Lung (tissue), 12 donors: ENCODE measurements around the gene APPBP2. TPM values are rescaled to one million over a fixed set of nuclear protein-coding genes. Genes with fewer than 3 reads are reported as not detected.

Experiments used
- ATAC-seq: fragments of 200-7000 bp; cut with Tn5 transposase; one replicate; pipeline ENCODE4 v1.9.1; 2020; ENCODE audit warnings: moderate number of reproducible peaks; ENCODE audit not compliant: insufficient read depth, low FRiP score
- DNase-seq, 3 donors: peaks; one replicate each; pipeline ENCODE4 v3.0.0-alpha.2; 2013 to 2017
- H3K27ac ChIP-seq, 2 donors: one replicate each; pipeline ENCODE4 v1.5.1; 2013; ENCODE audit warnings: mild to moderate bottlenecking in 2 of 2, moderate library complexity in 2 of 2, control low read depth in 1 of 2, inconsistent platforms in 1 of 2, low read depth in 1 of 2, low read length in 1 of 2
- H3K27me3 ChIP-seq, 3 donors: one replicate each; pipeline ENCODE4 v1.5.1; 2013; ENCODE audit warnings: low read length in 2 of 3; ENCODE audit not compliant: control insufficient read depth in 3 of 3, insufficient read depth in 3 of 3
- H3K36me3 ChIP-seq, 4 donors: one replicate each; pipeline ENCODE4 v1.5.1; 2013; ENCODE audit warnings: low read length in 4 of 4, mild to moderate bottlenecking in 1 of 4, moderate library complexity in 1 of 4; ENCODE audit not compliant: control insufficient read depth in 4 of 4, insufficient read depth in 4 of 4
- H3K4me1 ChIP-seq, 5 donors: one replicate each; pipeline ENCODE4 v1.5.1; 2013; ENCODE audit warnings: low read length in 5 of 5, mild to moderate bottlenecking in 2 of 5, moderate library complexity in 1 of 5; ENCODE audit not compliant: control insufficient read depth in 5 of 5, insufficient read depth in 5 of 5
- H3K4me3 ChIP-seq: one replicate; pipeline ENCODE4 v1.5.1; 2013; ENCODE audit warnings: mild to moderate bottlenecking, control low read depth, moderate library complexity
- H3K9ac ChIP-seq, 2 donors: one replicate each; pipeline ENCODE4 v1.5.1; 2013; ENCODE audit warnings: low read length in 2 of 2, control low read depth in 1 of 2; ENCODE audit not compliant: insufficient read depth in 1 of 2
- H3K9me3 ChIP-seq, 4 donors: one replicate each; pipeline ENCODE4 v1.5.1; 2013; ENCODE audit warnings: low read length in 3 of 4, mild to moderate bottlenecking in 1 of 4, moderate library complexity in 1 of 4; ENCODE audit not compliant: control insufficient read depth in 4 of 4, insufficient read depth in 3 of 4
- WGBS, 2 donors: extraction: QIAGEN DNeasy Blood & Tissue Kit; methylation state at CpG; one replicate each; pipeline ENCODE4 v1.1.7; 2013; 5-methylcytosine and 5-hydroxymethylcytosine counted together
- polyA plus RNA-seq, 2 donors: library from polyadenylated mRNA; stranded (reverse); fragments of 200-250 nt; gene quantifications; one replicate each; pipeline ENCODE4 v1.2.1, GENCODE V29; 2013
- total RNA-seq, 2 donors: library from RNA; depleted of rRNA in 1 of 2; stranded (reverse); fragments of >200 nt in 1 of 2; gene quantifications; one replicate each; pipeline ENCODE4 v1.2.1, GENCODE V29; 2014 to 2021
- TF ChIP-seq, protein P1 (sequence below): IDR thresholded peaks from 2 replicates; pipeline ENCODE4 v1.5.1; 2012; ENCODE audit warnings: mild to moderate bottlenecking; ENCODE audit errors: control extremely low read depth, extremely low read depth
- donor health status: control.
- donor health status: control.
- donor health status: Bipolar disorder and iron deficiency.
- donor health status: healthy.
- donor health status: DM: yes; HTN: yes; CAD: no.

APPBP2 gene
- total and polyA plus RNA-seq, 4 donors, result 5.7 to 57.8 (median 20.6) TPM

DNA sequence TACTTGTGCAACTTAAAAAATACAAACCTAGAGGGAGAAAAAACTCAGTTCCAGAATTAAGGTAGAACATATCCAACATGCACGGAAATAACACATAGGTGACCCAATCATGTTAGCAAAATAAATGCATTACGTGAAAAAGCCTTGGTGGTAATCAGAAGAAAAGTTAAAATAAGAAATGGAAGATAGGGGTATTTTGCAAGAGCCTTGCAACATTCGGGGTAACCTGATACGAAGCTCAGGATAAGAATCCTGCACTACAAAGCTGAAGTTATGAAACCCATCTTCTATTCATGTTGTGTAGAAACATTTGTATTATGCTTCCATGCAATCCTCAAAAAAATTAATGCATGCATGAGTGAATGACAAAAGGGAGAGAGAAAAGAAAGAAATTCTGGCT is 70.7 kb downstream of the APPBP2 start:
- WGBS, 2 donors, result 43 to 85% methylated on average over 4 of the region's 4 CpGs
- Histone ChIP-seq H3K9me3 (peaks cover 0 to 1% (median 0%) of the 10 kb centered on the region in 4 donors), H3K27me3 (no peaks in the 10 kb centered on the region), H3K4me1 (no peaks in the 10 kb centered on the region), H3K36me3 (peaks cover 14 to 54% (median 33%) of the 10 kb centered on the region in 4 donors), H3K9ac (no peak overlapping the region), H3K4me3 (no peak overlapping the region), H3K27ac (no peak overlapping the region)
- no peak for DNase-seq
- TF ChIP-seq, protein P1, sequence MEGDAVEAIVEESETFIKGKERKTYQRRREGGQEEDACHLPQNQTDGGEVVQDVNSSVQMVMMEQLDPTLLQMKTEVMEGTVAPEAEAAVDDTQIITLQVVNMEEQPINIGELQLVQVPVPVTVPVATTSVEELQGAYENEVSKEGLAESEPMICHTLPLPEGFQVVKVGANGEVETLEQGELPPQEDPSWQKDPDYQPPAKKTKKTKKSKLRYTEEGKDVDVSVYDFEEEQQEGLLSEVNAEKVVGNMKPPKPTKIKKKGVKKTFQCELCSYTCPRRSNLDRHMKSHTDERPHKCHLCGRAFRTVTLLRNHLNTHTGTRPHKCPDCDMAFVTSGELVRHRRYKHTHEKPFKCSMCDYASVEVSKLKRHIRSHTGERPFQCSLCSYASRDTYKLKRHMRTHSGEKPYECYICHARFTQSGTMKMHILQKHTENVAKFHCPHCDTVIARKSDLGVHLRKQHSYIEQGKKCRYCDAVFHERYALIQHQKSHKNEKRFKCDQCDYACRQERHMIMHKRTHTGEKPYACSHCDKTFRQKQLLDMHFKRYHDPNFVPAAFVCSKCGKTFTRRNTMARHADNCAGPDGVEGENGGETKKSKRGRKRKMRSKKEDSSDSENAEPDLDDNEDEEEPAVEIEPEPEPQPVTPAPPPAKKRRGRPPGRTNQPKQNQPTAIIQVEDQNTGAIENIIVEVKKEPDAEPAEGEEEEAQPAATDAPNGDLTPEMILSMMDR, result no peak
- no peak for ATAC-seq

DNA sequence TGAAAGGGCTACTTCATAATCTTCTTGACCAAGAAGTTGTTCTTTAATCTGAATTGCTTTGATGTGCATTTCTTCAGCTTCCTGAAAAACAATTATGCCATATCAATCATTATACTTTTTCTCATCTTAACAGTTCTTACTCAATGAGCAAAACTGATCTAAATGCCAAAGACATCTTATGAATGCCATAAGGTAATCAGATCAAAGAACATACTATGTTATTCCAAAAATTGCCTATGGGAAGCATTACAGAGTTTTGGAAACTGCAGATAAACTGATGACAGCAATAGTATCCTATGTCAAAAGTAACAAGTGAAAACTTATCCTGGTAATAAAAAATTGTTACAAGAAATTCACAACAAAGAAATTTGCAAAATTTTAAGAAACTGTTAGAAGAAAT is 74.1 kb downstream of the APPBP2 start:
- TF ChIP-seq, protein P1, result no peak
- Histone ChIP-seq H3K9ac (no peak overlapping the region), H3K27ac (no peak overlapping the region), H3K4me3 (no peak overlapping the region), H3K27me3 (no peaks in the 10 kb centered on the region), H3K4me1 (no peaks in the 10 kb centered on the region), H3K36me3 (peaks cover 16 to 52% (median 28%) of the 10 kb centered on the region in 4 donors), H3K9me3 (no peaks in the 10 kb centered on the region)
- no peak for ATAC-seq
- DNase-seq, result no peak

DNA sequence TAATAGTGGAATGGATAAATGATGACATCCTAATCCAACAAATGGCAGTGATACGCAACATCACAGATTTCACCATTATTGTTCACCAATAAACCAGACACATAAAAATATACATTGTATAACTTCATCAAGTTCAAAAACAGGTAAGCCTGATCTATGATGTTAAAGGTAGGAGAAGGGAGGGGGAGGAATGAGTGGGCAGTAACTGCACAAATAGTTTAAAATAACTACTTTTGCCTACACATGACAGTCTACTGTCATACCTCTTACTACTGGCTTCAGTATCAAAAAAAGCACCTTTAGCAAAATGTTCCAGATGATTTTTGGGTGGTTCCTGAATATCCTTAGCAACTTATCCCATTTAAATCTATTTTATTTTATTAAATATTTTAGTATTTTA is 75.0 kb downstream of the APPBP2 start:
- H3K4me1 ChIP-seq, result no peaks in the 10 kb centered on the region
- H3K9me3 ChIP-seq, result no peaks in the 10 kb centered on the region
- 100% methylated on average over 1 of the region's 1 CpG for WGBS, 2 donors
- TF ChIP-seq, protein P1, result no peak
- H3K27me3 ChIP-seq, result no peaks in the 10 kb centered on the region
- ATAC-seq, result no peak
- no peak overlapping the region for H3K9ac ChIP-seq
- H3K4me3 ChIP-seq, result no peak overlapping the region
- H3K27ac ChIP-seq, result no peak overlapping the region
- H3K36me3 ChIP-seq, result peaks cover 19 to 50% (median 25%) of the 10 kb centered on the region in 4 donors
- no peak for DNase-seq

DNA sequence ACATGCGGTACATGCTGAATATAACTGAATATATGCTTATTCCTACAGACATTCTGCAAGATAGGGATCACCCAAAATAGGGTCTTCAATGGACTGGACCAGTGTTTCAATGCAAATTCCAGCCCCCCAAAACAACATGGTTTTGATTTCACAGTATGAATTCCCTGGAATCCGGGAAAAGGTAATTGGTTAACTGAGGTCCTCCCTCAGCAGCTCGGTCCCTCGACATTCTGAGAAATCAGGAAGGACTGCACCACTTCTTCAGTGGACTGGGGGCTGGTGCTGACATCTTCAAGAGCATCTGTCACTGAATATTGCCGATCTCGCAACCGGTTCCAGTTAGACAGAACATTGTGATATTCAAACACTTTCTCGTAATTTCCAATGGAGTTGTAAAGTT is 78.7 kb downstream of the APPBP2 start:
- ATAC-seq (no peak), DNase-seq (no peak)
- Histone ChIP-seq H3K4me1 (peaks cover 0 to 10% (median 4%) of the 10 kb centered on the region in 5 donors), H3K9me3 (no peaks in the 10 kb centered on the region), H3K4me3 (no peak overlapping the region), H3K36me3 (peaks cover 11 to 37% (median 21%) of the 10 kb centered on the region in 4 donors), H3K9ac (no peak overlapping the region), H3K27ac (no peak overlapping the region), H3K27me3 (no peaks in the 10 kb centered on the region)
- TF ChIP-seq, protein P1, result no peak
- 96% methylated on average over 8 of the region's 8 CpGs for WGBS, 2 donors
